HG03460 (cell line): ENCODE measurements around the gene ALMS1.
"Not testable (repeated sequence)": the region's sequence is repeated elsewhere in the genome, so short reads cannot be mapped to it uniquely, and the experiment has no call there.

Experiments
- ATAC-seq: cut with Tn5 transposase; IDR thresholded peaks from one replicate; pipeline ENCODE4 v1.9.1; 2021; ENCODE audit not compliant: unreplicated experiment

ALMS1 gene

GRCh38 chr2:73386894-73387636 lies 1.4 kb downstream of the ALMS1 start:
- no peak for ATAC-seq

DNA sequence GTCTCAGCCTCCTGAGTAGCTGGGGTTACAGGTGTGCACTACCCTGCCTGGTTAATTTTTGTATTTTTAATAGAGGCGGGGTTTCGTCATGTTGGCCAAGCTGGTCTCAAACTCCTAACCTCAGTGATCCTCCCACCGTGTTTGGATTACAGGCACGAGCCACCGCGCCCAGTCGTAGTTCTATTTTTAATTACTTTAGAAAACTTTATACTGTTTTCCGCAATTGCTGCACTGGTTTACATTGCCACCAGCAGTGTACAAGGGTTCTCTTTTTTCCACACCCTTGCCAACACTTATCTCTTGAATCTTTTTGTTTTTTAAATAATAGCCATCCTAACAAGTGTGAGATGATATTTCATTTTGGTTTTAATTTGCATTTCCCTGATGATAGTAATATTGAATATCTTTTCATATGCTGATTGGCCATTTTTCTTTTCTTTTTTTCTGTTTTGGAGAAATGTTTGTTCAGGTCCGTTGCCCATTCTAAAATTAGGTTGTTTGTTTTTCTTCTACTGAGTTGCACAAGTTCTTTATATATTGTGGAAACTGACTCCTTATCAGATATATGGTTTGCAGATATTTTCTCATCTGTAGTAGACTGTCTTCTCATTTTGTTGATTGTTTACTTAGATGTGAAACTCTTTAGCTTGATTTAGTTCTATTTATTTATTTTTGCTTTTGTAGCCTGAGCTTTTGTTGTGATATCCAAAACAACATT lies 16.9 kb downstream of the ALMS1 start:
- no peak for ATAC-seq

DNA sequence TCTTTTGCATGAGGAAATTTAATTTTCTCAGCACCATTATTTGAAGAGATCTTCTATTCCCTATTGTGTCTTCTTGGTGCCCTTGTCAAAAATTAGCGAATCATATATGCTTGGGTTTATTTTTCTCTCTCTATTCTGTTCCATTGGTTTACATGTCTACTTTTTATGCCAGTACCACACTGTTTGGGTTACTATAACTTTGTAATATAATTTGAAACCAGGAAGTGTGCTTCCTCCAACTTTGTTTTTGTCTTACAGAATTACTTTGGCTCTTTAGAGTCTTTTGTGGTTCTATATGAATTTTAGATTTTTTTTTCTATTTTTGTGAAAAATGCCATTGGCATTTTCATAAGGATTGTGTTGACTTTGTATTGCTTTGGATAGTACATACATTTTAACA lies 17.6 kb downstream of the ALMS1 start:
- no peak for ATAC-seq

DNA sequence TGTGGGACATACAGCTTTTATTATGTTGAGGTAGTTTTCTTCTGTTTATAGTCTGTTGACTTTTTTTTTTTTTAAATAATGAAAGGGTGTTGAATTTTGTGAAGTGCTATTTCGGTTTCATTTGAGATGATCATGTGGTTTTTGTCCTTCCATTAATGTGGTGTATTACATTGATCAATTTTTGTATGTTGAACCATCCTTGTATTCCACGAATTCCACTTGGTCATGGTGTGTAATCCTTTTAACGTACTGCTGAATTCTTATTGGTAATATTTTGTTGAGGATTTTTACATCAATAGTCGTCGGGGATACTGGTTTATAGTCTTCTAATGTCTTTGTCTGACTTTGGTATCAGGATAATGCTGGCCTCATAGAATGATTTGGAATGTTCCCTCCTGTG lies 18.8 kb downstream of the ALMS1 start:
- ATAC-seq = no peak

GRCh38 chr2:73406996-73407395 lies 21.4 kb downstream of the ALMS1 start:
- ATAC-seq = no peak

GRCh38 chr2:73408198-73408597 lies 22.6 kb downstream of the ALMS1 start:
- ATAC-seq = peak; percentile 83

GRCh38 chr2:73414696-73415095 lies 29.1 kb downstream of the ALMS1 start:
- no peak for ATAC-seq

- ATAC-seq = no peak
Observed at GRCh38 chr2:73415906-73416305, 30.3 kb downstream of the ALMS1 start.

DNA sequence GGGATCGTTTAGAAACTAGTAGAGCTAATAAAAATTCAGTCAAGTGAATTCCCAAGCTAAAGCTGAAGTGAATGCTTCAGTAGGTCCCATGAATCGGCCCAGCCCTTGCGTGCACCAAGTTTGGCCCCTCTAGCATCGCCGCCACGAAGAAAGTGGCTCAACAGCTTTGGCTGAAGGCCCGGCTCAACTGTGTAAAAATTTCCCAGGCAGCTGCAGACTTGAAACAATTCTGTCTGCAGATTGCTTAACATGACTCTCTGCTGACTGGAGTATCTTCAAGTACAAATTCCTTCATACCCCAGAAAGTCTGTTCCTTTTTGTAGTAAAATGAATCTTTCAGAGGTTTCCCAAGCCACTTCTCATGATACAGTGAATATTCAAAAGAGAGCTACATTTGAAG lies 32.7 kb downstream of the ALMS1 start:
- no peak for ATAC-seq

- ATAC-seq = no peak
Observed at GRCh38 chr2:73423913-73424312, 38.3 kb downstream of the ALMS1 start.

- no peak for ATAC-seq
Observed at GRCh38 chr2:73426176-73426575, 40.5 kb downstream of the ALMS1 start.

DNA sequence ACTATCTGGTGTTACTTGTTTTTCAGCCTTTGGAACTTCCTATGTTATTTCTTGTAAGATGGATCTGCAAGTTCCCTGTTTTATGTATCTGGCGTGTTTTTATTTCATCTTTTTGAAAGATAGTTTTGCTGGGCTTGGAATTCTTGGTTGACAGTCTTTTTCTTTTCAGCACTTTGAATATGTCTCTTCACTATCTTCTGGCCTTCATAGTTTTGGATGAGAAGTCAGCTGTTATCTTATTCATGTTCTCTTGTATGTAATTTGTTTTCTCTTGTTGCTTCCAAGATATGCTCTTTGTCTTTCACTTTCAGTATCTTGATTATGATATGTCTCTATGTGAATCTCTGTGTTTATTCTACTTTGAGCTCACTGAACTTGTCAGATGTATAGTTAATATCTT lies 50.4 kb downstream of the ALMS1 start:
- ATAC-seq = no peak

- no peak for ATAC-seq
Observed at GRCh38 chr2:73444202-73444601, 58.6 kb downstream of the ALMS1 start.

DNA sequence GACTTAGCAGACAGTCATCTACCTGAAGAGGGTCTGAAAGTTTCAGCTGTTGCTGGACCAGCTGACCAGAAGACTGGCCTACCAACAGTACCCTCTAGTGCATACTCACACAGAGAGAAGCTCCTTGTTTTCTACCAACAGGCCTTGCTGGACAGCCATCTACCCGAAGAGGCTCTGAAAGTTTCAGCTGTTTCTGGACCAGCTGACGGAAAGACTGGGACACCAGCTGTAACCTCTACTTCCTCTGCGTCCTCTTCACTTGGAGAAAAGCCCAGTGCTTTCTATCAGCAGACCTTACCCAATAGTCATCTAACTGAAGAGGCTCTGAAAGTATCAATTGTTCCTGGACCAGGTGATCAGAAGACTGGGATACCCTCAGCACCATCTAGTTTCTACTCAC lies 63.2 kb downstream of the ALMS1 start:
- no peak for ATAC-seq

GRCh38 chr2:73449404-73449803 lies 63.8 kb downstream of the ALMS1 start:
- ATAC-seq = no peak

DNA sequence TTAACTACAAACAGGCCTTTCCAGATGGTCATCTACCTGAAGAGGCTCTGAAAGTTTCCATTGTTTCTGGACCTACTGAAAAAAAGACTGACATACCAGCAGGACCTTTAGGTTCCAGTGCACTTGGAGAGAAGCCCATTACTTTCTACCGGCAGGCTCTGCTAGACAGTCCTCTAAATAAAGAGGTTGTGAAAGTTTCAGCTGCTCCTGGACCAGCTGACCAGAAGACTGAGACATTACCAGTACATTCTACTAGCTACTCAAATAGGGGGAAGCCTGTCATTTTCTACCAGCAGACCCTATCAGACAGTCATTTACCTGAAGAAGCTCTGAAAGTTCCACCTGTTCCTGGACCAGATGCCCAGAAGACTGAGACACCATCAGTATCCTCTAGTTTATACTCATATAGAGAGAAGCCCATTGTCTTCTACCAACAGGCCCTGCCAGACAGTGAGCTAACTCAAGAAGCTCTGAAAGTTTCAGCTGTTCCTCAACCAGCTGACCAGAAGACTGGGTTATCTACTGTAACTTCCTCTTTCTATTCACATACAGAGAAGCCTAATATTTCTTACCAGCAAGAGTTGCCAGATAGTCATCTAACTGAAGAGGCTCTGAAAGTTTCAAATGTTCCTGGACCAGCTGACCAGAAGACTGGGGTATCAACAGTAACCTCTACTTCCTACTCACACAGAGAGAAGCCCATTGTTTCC lies 65.8 kb downstream of the ALMS1 start:
- peak; percentile 97 for ATAC-seq

GRCh38 chr2:73457982-73458381 lies 72.3 kb downstream of the ALMS1 start:
- ATAC-seq = no peak

DNA sequence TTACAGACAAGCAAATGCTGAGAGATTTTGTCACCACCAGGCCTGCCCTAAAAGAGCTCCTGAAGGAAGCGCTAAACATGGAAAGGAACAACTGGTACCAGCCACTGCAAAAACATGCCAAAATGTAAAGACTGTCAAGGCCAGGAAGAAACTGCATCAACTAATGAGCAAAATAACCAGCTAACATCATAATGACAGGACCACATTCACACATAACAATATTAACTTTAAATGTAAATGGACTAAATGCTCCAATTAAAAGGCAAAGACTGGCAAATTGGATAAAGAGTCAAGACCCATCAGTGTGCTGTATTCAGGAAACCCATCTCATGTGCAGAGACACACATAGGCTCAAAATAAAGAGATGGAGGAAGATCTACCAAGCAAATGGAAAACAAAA lies 76.8 kb downstream of the ALMS1 start:
- not testable (repeated sequence) for ATAC-seq

DNA sequence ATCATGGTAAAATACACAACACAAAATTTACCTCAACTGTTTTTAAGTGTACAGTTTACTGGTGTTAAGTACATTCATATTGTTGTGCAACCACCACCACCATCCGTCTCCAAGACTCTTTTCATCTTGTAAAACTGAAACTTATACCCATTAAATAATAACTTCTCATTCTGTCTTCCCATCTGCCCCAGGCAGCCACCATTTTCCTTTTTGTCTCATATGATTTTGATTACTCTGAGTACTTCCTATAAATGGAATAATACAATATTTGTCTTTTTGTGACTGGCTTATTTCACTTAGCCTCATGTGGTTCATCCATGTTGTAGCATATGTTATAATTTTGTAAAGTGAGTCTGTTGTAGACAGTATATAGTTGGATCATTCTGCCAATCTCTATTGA lies 82.7 kb downstream of the ALMS1 start:
- no peak for ATAC-seq

GRCh38 chr2:73483874-73484273 lies 98.2 kb downstream of the ALMS1 start:
- not testable (repeated sequence) for ATAC-seq

DNA sequence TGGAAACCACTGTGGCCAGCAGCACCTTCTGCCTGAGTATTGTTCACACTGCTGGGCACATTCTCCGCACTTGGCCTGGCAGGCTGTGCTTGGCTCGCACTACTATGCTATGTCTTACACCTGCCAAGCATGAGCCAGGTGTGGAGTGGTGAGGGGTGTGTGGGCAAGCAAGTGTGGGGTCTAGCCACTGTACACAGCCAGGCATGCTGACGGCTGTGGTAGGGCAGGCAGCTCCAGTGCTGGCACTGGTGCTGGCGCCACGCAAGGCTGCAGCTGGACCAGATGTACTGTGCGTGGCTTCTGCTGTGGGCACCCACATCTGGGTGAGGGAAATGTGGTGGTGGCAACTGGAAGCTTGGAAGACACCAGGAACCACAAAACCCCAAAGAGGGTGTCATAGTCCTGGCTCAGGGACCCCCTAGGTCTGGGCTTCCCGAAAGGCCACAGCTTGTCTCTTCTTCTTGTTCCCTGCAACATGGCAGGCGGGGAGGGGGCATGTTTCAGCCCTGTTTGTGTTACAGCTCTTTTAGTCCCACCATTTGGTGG lies 101.5 kb downstream of the ALMS1 start:
- ATAC-seq = no peak

GRCh38 chr2:73488079-73488478 lies 102.4 kb downstream of the ALMS1 start:
- no peak for ATAC-seq
